AG04450 (cell line): ENCODE results near the gene MYL7. TPM values are rescaled to one million over a fixed set of nuclear protein-coding genes. Genes with fewer than 3 reads are reported as not detected.

Experiments used
- CTCF ChIA-PET: fragments of 300-600, 350-600 bp; formaldehyde crosslinking; extraction: SDS; loops from one replicate; lab custom pipeline; 2022; ENCODE audit warnings: antibody characterized with exemption, inconsistent platforms; lab: Charles Lee
- POLR2A ChIA-PET: fragments of 350-600 bp; formaldehyde crosslinking; extraction: SDS; loops from one replicate; lab custom pipeline; 2021; ENCODE audit warnings: antibody characterized with exemption, inconsistent platforms; lab: Yijun Ruan, JAX
- DNase-seq: peaks from one replicate; pipeline ENCODE4 v3.0.0-alpha.2; 2011; ENCODE audit warnings: low read depth, low spot score
- H3K27ac ChIP-seq: one replicate; pipeline ENCODE4 v1.5.1; 2012; ENCODE audit warnings: low read depth, low read length, control low read depth
- H3K27me3 ChIP-seq: one replicate; pipeline ENCODE4 v1.6.0; 2012; ENCODE audit warnings: low read length; ENCODE audit not compliant: control insufficient read depth, insufficient read depth
- H3K4me3 ChIP-seq: 2 replicates; pipeline ENCODE4 v1.5.1; 2011; ENCODE audit warnings: mild to moderate bottlenecking, low read depth, low read length, control low read depth
- H3K9me3 ChIP-seq: 2 replicates; pipeline ENCODE4 v1.5.1; 2012; ENCODE audit warnings: low read length; ENCODE audit not compliant: control insufficient read depth, insufficient read depth
- polyA plus RNA-seq: library from polyadenylated mRNA; depleted of rRNA; stranded (reverse); fragments of >200 nt; gene quantifications from 2 replicates; pipeline ENCODE4 v1.2.3, GENCODE V29; 2011
- TF ChIP-seq, protein P1 (sequence below): IDR thresholded peaks from 2 replicates; pipeline ENCODE4 v1.5.1; 2011; ENCODE audit warnings: low read depth, low read length, control low read depth, inconsistent platforms

The MYL7 gene
- polyA plus RNA-seq, 1 experiment: not detected

DNA sequence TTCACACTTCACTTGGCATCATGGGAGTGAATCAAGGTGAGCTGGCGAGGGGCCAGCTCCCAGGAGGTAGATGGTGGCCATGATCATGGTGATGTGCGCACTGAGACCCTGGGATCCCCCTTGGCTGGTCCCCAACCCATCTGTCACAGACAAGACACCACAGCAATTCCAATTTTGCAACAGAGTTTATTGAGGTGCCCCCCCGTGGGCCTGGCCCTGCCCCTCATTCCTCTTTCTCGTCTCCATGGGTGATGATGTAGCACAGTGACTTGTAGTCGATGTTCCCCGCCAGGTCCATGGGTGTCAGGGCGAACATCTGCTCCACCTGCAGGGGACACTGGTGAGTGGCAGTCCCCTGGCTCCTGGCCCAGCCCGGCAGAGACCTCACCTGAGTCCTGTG, 2.4 kb downstream of the MYL7 start:
- ChIA-PET CTCF (no interaction called here), POLR2A (no interaction called here)
- DNase-seq: no peak
- Histone ChIP-seq H3K9me3 (no peaks in the 10 kb centered on the region), H3K4me3 (no peak overlapping the region), H3K27ac (no peak overlapping the region), H3K27me3 (peaks cover 19% of the 10 kb centered on the region)
- TF ChIP-seq, protein P1, sequence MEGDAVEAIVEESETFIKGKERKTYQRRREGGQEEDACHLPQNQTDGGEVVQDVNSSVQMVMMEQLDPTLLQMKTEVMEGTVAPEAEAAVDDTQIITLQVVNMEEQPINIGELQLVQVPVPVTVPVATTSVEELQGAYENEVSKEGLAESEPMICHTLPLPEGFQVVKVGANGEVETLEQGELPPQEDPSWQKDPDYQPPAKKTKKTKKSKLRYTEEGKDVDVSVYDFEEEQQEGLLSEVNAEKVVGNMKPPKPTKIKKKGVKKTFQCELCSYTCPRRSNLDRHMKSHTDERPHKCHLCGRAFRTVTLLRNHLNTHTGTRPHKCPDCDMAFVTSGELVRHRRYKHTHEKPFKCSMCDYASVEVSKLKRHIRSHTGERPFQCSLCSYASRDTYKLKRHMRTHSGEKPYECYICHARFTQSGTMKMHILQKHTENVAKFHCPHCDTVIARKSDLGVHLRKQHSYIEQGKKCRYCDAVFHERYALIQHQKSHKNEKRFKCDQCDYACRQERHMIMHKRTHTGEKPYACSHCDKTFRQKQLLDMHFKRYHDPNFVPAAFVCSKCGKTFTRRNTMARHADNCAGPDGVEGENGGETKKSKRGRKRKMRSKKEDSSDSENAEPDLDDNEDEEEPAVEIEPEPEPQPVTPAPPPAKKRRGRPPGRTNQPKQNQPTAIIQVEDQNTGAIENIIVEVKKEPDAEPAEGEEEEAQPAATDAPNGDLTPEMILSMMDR: no peak

DNA sequence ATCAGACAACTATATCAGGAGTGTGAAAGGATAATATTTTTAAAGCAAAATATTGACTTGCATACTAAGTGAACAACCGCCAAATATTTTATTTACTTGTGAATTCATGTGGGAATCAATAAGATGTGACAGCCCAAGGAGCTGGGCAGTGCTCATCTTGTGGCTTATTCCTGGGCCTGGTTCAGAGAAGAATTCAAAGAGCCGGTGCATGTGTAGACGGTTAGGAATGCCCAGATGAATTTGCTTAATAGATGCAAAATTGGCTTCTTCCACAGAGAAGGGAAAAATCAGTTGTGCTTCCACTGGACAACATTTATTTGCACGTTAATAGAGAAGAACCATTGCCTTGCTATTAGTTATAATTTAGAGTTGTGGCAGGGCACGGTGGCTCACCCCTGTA, 4.4 kb downstream of the MYL7 start:
- ChIA-PET CTCF (interaction anchor here (1.0 kb wide), 1 partner anchor 11 kb away, joined by 3 read pairs; no protein-coding TSS in a partner anchor), POLR2A (no interaction called here)
- Histone ChIP-seq H3K27ac (no peak overlapping the region), H3K27me3 (peaks cover 14% of the 10 kb centered on the region), H3K4me3 (no peak overlapping the region), H3K9me3 (no peaks in the 10 kb centered on the region)
- no peak for DNase-seq
- TF ChIP-seq, protein P1: no peak

DNA sequence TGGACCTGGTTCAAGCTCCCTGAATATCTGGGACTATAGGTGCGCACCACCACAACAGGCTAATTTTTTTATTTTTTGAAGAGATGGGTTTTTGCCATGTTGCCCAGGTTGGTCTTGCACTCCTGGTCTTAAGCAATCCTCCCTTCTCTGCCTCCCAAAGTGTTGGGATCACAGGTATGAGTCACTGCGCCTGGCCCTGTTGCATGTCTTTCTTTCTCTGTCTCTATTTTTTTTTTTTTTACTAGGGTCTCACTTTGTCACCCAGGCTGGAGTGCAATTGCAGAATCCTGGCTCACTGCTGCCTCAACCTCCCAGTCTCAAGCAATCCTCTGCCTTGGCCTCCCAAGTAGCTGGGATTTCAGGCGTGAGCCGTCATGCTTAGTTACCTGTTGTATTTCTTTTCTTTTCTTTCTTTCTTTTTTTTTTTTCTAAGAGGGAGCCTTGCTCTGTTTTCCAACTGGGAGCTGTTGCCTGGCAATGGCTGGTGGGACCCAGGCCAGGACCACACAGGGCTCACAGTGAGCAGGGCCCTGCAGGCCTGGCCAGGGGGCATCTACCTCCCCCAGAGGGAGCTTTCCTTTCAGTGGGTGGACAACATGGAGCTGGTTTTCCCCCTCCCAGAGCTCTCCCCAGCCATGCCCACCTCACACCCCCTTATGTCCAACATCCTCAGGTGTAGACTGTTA, 6.0 kb downstream of the MYL7 start:
- CTCF ChIA-PET: interaction anchor here (0.7 kb wide), 1 partner anchor 61 kb away, joined by 3 read pairs; no protein-coding TSS in a partner anchor
- TF ChIP-seq, protein P1: no peak
- H3K27me3 ChIP-seq: peaks cover 12% of the 10 kb centered on the region
- no peak overlapping the region for H3K4me3 ChIP-seq
- H3K9me3 ChIP-seq: no peaks in the 10 kb centered on the region
- no peak for DNase-seq
- H3K27ac ChIP-seq: no peak overlapping the region
- POLR2A ChIA-PET: no interaction called here

DNA sequence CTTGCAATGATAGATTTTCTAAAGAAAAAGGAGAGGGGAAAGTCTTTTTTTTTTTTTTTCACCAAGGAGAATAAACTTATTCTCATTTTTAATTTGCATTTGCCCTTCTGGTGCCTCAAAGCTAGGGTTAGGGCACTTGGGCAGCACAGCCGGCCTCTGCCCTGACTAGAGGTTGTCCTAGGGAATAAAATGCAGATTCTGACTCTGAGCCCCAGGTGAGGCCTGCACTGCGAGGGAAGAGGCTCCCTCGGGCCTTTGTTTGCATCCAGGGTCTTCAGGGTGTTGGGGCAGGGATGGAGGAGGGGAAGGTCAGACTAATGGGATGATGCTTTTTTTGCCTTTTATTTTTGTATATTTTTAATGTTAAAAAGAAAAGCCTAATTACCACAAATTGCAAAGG, 7.8 kb downstream of the MYL7 start:
- Histone ChIP-seq H3K27ac (no peak overlapping the region), H3K27me3 (peaks cover 9% of the 10 kb centered on the region), H3K4me3 (no peak overlapping the region), H3K9me3 (peaks cover 2% of the 10 kb centered on the region; the same call in 1 of the 2 replicates)
- DNase-seq: no peak
- ChIA-PET POLR2A (interaction anchor here (0.7 kb wide), 1 partner anchor 381 kb away, joined by 6 read pairs; no protein-coding TSS in a partner anchor), CTCF (interaction anchor here (0.7 kb wide), 1 partner anchor 61 kb away, joined by 3 read pairs; no protein-coding TSS in a partner anchor)
- TF ChIP-seq, protein P1: no peak

DNA sequence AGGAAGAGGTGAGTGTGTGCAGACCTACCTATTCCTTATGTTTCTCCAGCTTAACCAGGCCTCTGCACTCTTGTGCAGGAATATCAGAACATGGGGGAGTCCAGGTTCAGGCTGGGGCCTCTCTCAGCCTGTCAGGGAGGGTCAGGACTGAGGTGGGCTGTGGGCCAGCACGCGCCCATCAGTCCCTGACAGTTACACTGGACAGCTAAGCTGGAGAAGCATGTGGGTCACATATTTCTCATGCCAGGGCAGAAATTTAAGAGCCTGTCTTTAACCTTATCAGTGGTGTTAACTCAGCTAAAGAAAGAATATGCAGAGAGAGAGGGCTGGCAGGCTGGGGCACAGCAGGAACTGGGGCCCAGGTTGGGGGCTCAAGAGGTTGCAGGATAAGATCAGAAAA, 9.1 kb downstream of the MYL7 start:
- TF ChIP-seq, protein P1: no peak
- Histone ChIP-seq H3K9me3 (peaks cover 12% of the 10 kb centered on the region), H3K27ac (no peak overlapping the region), H3K4me3 (no peak overlapping the region), H3K27me3 (peaks cover 2% of the 10 kb centered on the region)
- CTCF ChIA-PET: interaction anchor here (1.1 to 2.5 kb wide), 2 partner anchors 65 to 434 kb away, joined by 3 to 18 read pairs; no protein-coding TSS in a partner anchor
- DNase-seq: no peak
- POLR2A ChIA-PET: interaction anchor here (0.6 to 0.7 kb wide), 2 partner anchors 31 to 63 kb away, joined by 3 to 10 read pairs; no protein-coding TSS in a partner anchor
